ENCODE measurements around the gene TMCC3. TPM values are rescaled to one million over a fixed set of nuclear protein-coding genes. Genes with fewer than 3 reads are reported as not detected.
A peak's percentile ranks its signal among the peaks of the same experiment; 100 is the strongest.
"Not testable (repeated sequence)": the region's sequence is repeated elsewhere in the genome, so short reads cannot be mapped to it uniquely, and the experiment has no call there.

The TMCC3 gene
- total RNA-seq, 2 donors from 2014 or later: not detected

GRCh38 chr12:94622475-94622874, 27.9 kb downstream of the TMCC3 start:
- no peak for DNase-seq (ENCODE audit: low spot score in 2 of 2)
- Mint-ChIP-seq H3K36me3 (no peaks in the 10 kb centered on the region), H3K9me3 (no peaks in the 10 kb centered on the region), H3K27ac (peak overlapping the region in 1 of 2 donors; percentile 86)
- ATAC-seq: no peak

- ATAC-seq (peak; percentile 98 to 99), DNase-seq (ENCODE audit: low spot score in 2 of 2) (peak in 1 of 2 donors; percentile 36)
- peak overlapping the region in 1 of 2 donors; percentile 86 for H3K27ac Mint-ChIP-seq
- no peaks in the 10 kb centered on the region for H3K36me3 Mint-ChIP-seq
- H3K9me3 Mint-ChIP-seq: no peaks in the 10 kb centered on the region
Measured at GRCh38 chr12:94621662-94622359, 28.5 kb downstream of the TMCC3 start.

GRCh38 chr12:94620621-94621020, 29.7 kb downstream of the TMCC3 start:
- DNase-seq (ENCODE audit: low spot score in 2 of 2): no peak
- Mint-ChIP-seq H3K9me3 (no peaks in the 10 kb centered on the region), H3K27ac (no peak overlapping the region), H3K36me3 (no peaks in the 10 kb centered on the region)
- ATAC-seq: no peak

- no peaks in the 10 kb centered on the region for H3K9me3 Mint-ChIP-seq
- DNase-seq (ENCODE audit: low spot score in 2 of 2) (no peak), ATAC-seq (peak; percentile 39 to 67)
- no peaks in the 10 kb centered on the region for H3K36me3 Mint-ChIP-seq
- no peak overlapping the region for H3K27ac Mint-ChIP-seq
Measured at GRCh38 chr12:94618995-94619695, 31.2 kb downstream of the TMCC3 start.

- no peak for ATAC-seq
- DNase-seq (ENCODE audit: low spot score in 2 of 2): no peak
- H3K9me3 Mint-ChIP-seq: no peaks in the 10 kb centered on the region
- H3K36me3 Mint-ChIP-seq: no peaks in the 10 kb centered on the region
- no peak overlapping the region for H3K27ac Mint-ChIP-seq
Measured at GRCh38 chr12:94617101-94617500, 33.3 kb downstream of the TMCC3 start.

- DNase-seq (ENCODE audit: low spot score in 2 of 2) (no peak), ATAC-seq (no peak)
- no peak overlapping the region for H3K27ac Mint-ChIP-seq
- no peaks in the 10 kb centered on the region for H3K36me3 Mint-ChIP-seq
- no peaks in the 10 kb centered on the region for H3K9me3 Mint-ChIP-seq
Measured at GRCh38 chr12:94616203-94616729, 34.1 kb downstream of the TMCC3 start.

- Mint-ChIP-seq H3K9me3 (no peaks in the 10 kb centered on the region), H3K27ac (no peak overlapping the region), H3K36me3 (no peaks in the 10 kb centered on the region)
- no peak for ATAC-seq
- no peak for DNase-seq (ENCODE audit: low spot score in 2 of 2)
Measured at GRCh38 chr12:94615260-94616181, 34.8 kb downstream of the TMCC3 start.

- no peaks in the 10 kb centered on the region for H3K9me3 Mint-ChIP-seq
- DNase-seq (ENCODE audit: low spot score in 2 of 2) (no peak), ATAC-seq (no peak)
- H3K36me3 Mint-ChIP-seq: no peaks in the 10 kb centered on the region
- H3K27ac Mint-ChIP-seq: no peak overlapping the region
Measured at GRCh38 chr12:94614288-94614721, 36.1 kb downstream of the TMCC3 start.

- no peak for ATAC-seq
- Mint-ChIP-seq H3K27ac (no peak overlapping the region), H3K9me3 (peaks cover 0 to 3% of the 10 kb centered on the region in 2 donors), H3K36me3 (peaks cover 0 to 11% of the 10 kb centered on the region in 2 donors)
- no peak for DNase-seq (ENCODE audit: low spot score in 2 of 2)
Measured at GRCh38 chr12:94609917-94610443, 40.4 kb downstream of the TMCC3 start.

- not testable (repeated sequence) for DNase-seq (ENCODE audit: low spot score in 2 of 2); H3K9me3 Mint-ChIP-seq; ATAC-seq; H3K27ac Mint-ChIP-seq
- H3K36me3 Mint-ChIP-seq: peaks cover 0 to 11% of the 10 kb centered on the region in 2 donors
Measured at GRCh38 chr12:94606810-94607209, 43.5 kb downstream of the TMCC3 start.

GRCh38 chr12:94604366-94604698, 46.0 kb downstream of the TMCC3 start:
- H3K27ac Mint-ChIP-seq: no peak overlapping the region
- no peak for ATAC-seq
- no peak for DNase-seq (ENCODE audit: low spot score in 2 of 2)
- peaks cover 0 to 3% of the 10 kb centered on the region in 2 donors for H3K9me3 Mint-ChIP-seq
- peaks cover 0 to 11% of the 10 kb centered on the region in 2 donors for H3K36me3 Mint-ChIP-seq

GRCh38 chr12:94603434-94604365, 46.7 kb downstream of the TMCC3 start:
- DNase-seq (ENCODE audit: low spot score in 2 of 2) (peak in 1 of 2 donors; percentile 70), ATAC-seq (peak; percentile 54)
- peaks cover 0 to 3% of the 10 kb centered on the region in 2 donors for H3K9me3 Mint-ChIP-seq
- no peak overlapping the region for H3K27ac Mint-ChIP-seq
- peaks cover 0 to 11% of the 10 kb centered on the region in 2 donors for H3K36me3 Mint-ChIP-seq

- Mint-ChIP-seq H3K9me3 (peaks cover 0 to 3% of the 10 kb centered on the region in 2 donors), H3K36me3 (peaks cover 0 to 11% of the 10 kb centered on the region in 2 donors), H3K27ac (no peak overlapping the region)
- DNase-seq (ENCODE audit: low spot score in 2 of 2) (no peak), ATAC-seq (peak in 1 of 2 donors; percentile 85)
Measured at GRCh38 chr12:94602024-94602423, 48.3 kb downstream of the TMCC3 start.

- H3K9me3 Mint-ChIP-seq; H3K36me3 Mint-ChIP-seq; DNase-seq (ENCODE audit: low spot score in 2 of 2); ATAC-seq; H3K27ac Mint-ChIP-seq: not testable (repeated sequence)
Measured at GRCh38 chr12:94601307-94601706, 49.0 kb downstream of the TMCC3 start.

- DNase-seq (ENCODE audit: low spot score in 2 of 2) (no peak), ATAC-seq (no peak)
- H3K27ac Mint-ChIP-seq: no peak overlapping the region
- H3K9me3 Mint-ChIP-seq: no peaks in the 10 kb centered on the region
- H3K36me3 Mint-ChIP-seq: no peaks in the 10 kb centered on the region
Measured at GRCh38 chr12:94599189-94599588, 51.2 kb downstream of the TMCC3 start.
